Activated T-cell treated with anti-CD3 and anti-CD28 coated beads, Interleukin-2, amount 50 U/mL, for 4 hours (primary cell): ENCODE data around the gene CNTN5. TPM values are rescaled to one million over a fixed set of nuclear protein-coding genes. Genes with fewer than 3 reads are reported as not detected.

ENCODE experiments used
- ATAC-seq, 2 donors: fragments of 200-7000 bp; cut with Tn5 transposase; one replicate each; pipeline ENCODE4 v1.10.0; 2021
- DNase-seq: peaks from one replicate; pipeline ENCODE4 v3.0.0-alpha.2; 2020
- H3K27me3 Mint-ChIP-seq: one replicate; pipeline ENCODE4 v1.8.0; 2021; ENCODE audit warnings: low read depth, mixed read lengths
- H3K36me3 Mint-ChIP-seq: one replicate; pipeline ENCODE4 v1.8.0; 2022; ENCODE audit warnings: mixed read lengths; ENCODE audit not compliant: insufficient read depth
- H3K4me1 Mint-ChIP-seq: one replicate; pipeline ENCODE4 v1.8.0; 2021; ENCODE audit warnings: low read depth, mixed read lengths
- H3K4me3 Mint-ChIP-seq: one replicate; pipeline ENCODE4 v1.8.0; 2021; ENCODE audit warnings: mild to moderate bottlenecking, moderate library complexity, mixed read lengths
- H3K9me3 Mint-ChIP-seq: one replicate; pipeline ENCODE4 v1.8.0; 2021; ENCODE audit warnings: mixed read lengths
- total RNA-seq, 3 donors: library from RNA; stranded (reverse); gene quantifications; one replicate each; pipeline ENCODE4 v1.2.1, GENCODE V29; 2021

CNTN5 gene
- total RNA-seq, 3 donors from 2014 or later: not detected

DNA sequence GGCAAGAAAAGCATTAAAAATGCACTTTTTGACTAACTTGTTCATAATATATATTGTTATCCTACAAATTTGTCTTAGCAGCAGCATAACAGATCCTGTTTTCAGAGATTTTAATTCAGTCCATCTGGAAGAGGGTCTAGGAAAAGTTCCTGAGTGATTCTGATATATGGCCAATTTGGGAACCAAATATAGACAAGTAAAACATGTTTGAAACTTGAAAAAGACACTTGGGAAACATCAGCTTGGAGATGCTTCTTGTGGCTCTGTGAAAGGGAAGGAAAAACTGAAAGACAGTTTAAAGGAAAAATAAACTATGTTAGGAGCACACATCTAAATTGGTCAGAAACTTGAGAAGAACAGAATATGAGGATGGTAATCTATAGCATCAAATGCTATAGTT is 697.5 kb downstream of the CNTN5 start:
- Mint-ChIP-seq H3K36me3 (no peaks in the 10 kb centered on the region), H3K4me1 (no peaks in the 10 kb centered on the region), H3K27me3 (no peaks in the 10 kb centered on the region), H3K9me3 (peaks cover 21% of the 10 kb centered on the region), H3K4me3 (no peak overlapping the region)
- ATAC-seq (no peak), DNase-seq (no peak)

DNA sequence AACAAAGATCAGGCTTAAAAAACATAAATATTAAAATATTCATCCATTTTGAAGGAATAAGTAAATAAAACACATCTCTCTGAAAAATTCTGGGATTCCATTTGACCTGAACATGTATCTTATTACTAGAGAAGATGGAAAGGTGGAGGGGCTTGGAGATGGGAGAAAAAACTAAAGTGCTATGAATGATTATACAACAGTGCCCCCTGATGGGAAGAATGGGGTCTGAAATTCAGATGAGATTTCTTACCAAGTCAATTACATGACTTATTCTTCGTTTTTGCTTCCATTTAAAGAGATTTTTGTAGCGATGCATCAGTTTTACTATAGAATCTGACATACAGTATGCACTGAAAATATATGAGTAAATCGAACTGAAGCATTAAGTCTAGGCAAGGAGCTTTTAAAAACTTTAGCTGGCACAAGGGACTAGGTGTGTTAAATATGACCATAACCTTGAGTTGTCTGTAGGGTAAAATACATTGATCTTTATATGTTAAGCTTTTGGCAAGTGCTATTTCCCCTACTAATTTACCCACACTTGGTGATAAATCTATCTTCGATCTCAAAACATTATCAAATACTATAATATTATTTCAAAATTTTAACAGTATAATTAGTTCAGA is 718.8 kb downstream of the CNTN5 start:
- H3K36me3 Mint-ChIP-seq: no peaks in the 10 kb centered on the region
- no peaks in the 10 kb centered on the region for H3K4me1 Mint-ChIP-seq
- ATAC-seq: no peak
- H3K4me3 Mint-ChIP-seq: no peak overlapping the region
- peaks cover 8% of the 10 kb centered on the region for H3K9me3 Mint-ChIP-seq
- no peak for DNase-seq
- no peaks in the 10 kb centered on the region for H3K27me3 Mint-ChIP-seq

DNA sequence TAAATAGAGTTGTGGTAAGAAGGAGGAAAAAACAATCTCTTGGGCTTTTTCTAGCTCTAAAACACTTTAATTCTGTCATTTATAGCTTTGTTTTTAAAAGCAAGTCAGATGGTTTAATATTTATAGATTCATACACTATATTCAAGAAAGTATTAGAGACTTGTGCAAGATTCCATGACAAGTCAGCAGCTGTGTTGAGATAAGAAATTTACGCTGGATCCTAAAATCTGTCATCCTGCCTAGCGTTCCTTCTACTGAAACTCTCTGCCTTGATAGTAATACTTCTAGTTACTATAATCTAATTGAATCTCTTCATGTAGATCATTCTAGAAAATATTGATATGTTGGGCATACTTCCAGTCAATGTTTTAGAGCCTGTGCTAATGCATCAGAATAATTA is 721.8 kb downstream of the CNTN5 start:
- Mint-ChIP-seq H3K4me3 (no peak overlapping the region), H3K36me3 (no peaks in the 10 kb centered on the region), H3K9me3 (peaks cover 3% of the 10 kb centered on the region), H3K4me1 (no peaks in the 10 kb centered on the region), H3K27me3 (no peaks in the 10 kb centered on the region)
- ATAC-seq (no peak), DNase-seq (no peak)

DNA sequence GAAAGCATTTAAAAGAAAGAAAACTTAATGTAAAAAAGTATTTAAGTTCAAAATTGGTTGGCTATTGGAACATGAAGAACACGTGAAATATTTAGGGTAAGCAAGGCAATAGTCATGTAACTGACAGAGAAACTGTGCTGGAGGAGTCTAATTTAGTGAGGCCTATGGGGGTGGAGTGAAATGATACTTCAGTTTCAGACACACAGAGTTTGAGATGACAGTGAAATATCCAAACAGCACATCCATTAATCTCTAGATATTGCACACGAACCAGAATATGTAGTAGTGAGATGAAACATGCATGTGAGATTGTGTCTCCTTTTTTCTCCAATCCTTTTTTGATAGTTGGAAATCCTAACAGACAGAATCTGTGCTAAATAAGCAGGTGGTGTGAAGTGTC is 739.0 kb downstream of the CNTN5 start:
- Mint-ChIP-seq H3K4me3 (no peak overlapping the region), H3K9me3 (peaks cover 15% of the 10 kb centered on the region), H3K36me3 (no peaks in the 10 kb centered on the region), H3K27me3 (no peaks in the 10 kb centered on the region), H3K4me1 (no peaks in the 10 kb centered on the region)
- DNase-seq (no peak), ATAC-seq (no peak)

DNA sequence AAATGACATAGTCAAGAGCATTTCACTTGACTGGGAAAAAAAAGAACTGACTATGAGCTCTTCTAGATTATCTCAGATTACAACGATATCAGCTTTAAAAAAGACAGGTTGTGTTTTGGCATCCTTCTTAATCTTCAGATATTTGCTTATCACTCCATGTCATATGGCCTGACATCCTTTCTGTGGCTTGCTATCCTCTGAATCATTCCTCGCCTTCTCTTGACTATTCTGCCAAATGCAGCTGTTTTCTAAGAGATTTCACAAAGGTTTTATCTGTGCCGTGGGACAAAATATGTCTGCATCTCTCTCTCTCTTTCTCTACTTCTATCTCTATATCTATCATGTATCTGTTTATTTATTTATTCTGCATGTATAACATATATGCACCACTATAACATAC is 746.1 kb downstream of the CNTN5 start:
- H3K36me3 Mint-ChIP-seq: no peaks in the 10 kb centered on the region
- H3K27me3 Mint-ChIP-seq: no peaks in the 10 kb centered on the region
- no peak for DNase-seq
- H3K4me3 Mint-ChIP-seq: no peak overlapping the region
- ATAC-seq: no peak
- H3K4me1 Mint-ChIP-seq: no peaks in the 10 kb centered on the region
- peaks cover 4% of the 10 kb centered on the region for H3K9me3 Mint-ChIP-seq

DNA sequence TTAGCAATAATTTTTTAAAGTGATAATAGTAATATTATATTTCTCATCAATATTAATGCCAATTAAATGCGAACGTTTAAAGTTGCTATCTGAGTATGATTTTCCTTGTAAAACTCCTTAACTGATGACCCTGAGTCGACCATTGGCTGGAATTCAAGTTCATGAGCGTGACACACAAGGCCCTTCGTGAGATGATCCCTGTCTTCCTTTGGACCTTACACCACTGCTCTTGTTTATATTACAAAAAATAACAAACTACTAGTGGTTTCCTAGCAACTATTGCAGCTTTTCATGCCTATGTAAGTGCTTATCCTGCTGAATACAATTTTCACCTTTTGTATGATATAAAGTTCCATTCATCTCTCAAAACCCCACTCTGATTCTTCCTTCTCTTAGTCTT is 752.9 kb downstream of the CNTN5 start:
- Mint-ChIP-seq H3K9me3 (peaks cover 4% of the 10 kb centered on the region), H3K4me1 (no peaks in the 10 kb centered on the region), H3K27me3 (no peaks in the 10 kb centered on the region), H3K36me3 (no peaks in the 10 kb centered on the region), H3K4me3 (no peak overlapping the region)
- DNase-seq (no peak), ATAC-seq (no peak)

DNA sequence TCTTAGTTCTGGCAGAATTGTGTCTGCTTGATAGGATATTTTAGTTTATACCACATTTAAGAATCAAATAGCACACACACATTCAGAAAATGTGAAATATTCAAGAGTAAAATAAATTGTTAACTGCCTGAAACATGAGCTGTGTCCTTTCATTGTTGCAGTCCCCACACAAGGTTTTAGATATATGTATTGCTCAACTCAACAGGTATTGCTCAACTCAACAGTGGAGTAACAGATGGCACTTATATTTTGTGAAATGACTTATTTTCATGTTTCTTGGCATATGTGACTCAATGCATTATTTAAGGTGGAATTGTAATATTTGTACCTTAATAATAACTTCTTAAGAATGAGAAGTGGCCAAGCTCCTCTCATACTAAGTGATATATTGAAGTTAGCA is 760.3 kb downstream of the CNTN5 start:
- Mint-ChIP-seq H3K4me1 (no peaks in the 10 kb centered on the region), H3K36me3 (no peaks in the 10 kb centered on the region), H3K27me3 (no peaks in the 10 kb centered on the region), H3K4me3 (no peak overlapping the region), H3K9me3 (peaks cover 3% of the 10 kb centered on the region)
- ATAC-seq (no peak), DNase-seq (no peak)

DNA sequence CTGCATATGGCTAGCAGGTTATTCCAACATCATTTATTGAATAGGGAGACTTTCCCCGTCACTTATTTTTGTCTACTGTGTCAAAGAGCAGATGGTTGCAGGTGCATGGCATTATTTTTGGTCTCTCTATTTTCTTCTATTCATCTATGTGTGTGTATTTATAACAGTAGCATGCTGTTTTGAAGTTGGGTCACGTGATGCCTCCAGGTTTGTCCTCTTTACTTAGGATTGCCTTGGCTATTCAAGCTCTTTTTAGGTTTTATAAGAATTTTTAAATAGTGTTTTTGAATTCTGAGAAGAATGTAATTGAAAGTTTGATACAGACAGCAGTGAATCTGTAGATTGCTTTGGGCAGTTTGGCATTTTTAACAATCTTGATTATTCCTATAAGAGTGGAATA is 770.6 kb downstream of the CNTN5 start:
- H3K4me1 Mint-ChIP-seq: no peaks in the 10 kb centered on the region
- DNase-seq (no peak), ATAC-seq (no peak)
- H3K9me3 Mint-ChIP-seq: peaks cover 26% of the 10 kb centered on the region
- H3K27me3 Mint-ChIP-seq: no peaks in the 10 kb centered on the region
- no peak overlapping the region for H3K4me3 Mint-ChIP-seq
- H3K36me3 Mint-ChIP-seq: no peaks in the 10 kb centered on the region

DNA sequence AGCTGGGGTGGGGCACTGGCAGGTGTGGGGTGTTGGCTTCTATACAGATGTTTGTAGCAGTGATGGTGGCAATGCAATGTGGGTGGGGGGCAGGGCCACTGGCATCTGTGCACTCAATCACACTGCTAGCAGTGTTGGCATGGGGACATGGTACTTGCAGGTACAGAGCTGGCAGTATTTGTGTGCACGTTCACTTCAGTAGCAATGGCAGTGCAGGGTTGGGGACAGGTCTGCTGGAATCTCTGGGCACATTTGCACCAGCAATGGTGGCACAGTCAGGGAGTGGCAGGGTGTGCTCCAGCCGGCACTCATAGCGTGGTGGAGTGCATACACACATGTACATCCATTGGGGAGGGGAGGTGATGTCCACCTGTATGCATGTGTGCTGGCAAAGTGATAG is 775.2 kb downstream of the CNTN5 start:
- Mint-ChIP-seq H3K36me3 (no peaks in the 10 kb centered on the region), H3K4me3 (no peak overlapping the region), H3K4me1 (no peaks in the 10 kb centered on the region), H3K9me3 (peaks cover 26% of the 10 kb centered on the region), H3K27me3 (no peaks in the 10 kb centered on the region)
- DNase-seq: no peak
- ATAC-seq: no peak

DNA sequence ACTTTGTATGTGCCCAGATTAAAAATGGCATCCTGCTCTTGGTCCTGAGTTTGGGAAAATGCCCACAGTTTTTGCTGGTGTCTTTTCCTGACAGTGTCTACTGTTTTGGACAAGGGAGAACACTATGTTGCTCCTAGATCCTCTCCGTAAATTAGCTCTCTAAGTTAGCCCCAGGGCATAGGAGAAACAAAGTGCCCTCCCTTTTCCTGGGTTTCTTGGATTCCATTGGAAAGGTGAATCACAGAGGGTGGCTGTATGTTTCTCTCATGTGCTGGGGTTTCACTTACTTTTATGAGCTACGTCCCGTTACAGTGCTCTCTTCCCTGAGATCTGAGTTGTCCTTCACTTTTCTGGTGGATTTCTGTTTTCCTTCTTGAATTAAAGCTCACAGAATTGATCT is 782.8 kb downstream of the CNTN5 start:
- no peaks in the 10 kb centered on the region for H3K27me3 Mint-ChIP-seq
- H3K36me3 Mint-ChIP-seq: no peaks in the 10 kb centered on the region
- peaks cover 12% of the 10 kb centered on the region for H3K9me3 Mint-ChIP-seq
- ATAC-seq (no peak), DNase-seq (no peak)
- no peak overlapping the region for H3K4me3 Mint-ChIP-seq
- no peaks in the 10 kb centered on the region for H3K4me1 Mint-ChIP-seq

DNA sequence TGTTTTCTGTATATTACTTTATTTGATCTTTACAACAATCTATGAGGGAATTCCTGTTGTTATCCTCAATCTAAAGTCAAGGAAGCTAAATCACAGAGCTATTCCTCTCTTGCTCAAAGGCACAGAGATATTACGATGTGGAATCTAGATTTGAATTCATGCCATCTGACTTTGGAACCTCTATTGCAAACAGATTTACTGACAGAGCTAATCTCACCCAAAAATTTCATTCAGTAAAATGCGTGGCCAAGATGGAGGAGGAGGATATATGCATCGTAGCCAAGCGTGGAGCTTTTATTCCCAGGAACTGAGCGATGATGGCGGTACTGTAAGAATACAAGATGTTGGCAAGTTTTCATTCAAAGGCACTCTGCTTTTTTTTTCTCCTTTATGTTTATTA is 791.8 kb downstream of the CNTN5 start:
- ATAC-seq: no peak
- H3K36me3 Mint-ChIP-seq: no peaks in the 10 kb centered on the region
- no peaks in the 10 kb centered on the region for H3K27me3 Mint-ChIP-seq
- H3K4me3 Mint-ChIP-seq: no peak overlapping the region
- H3K4me1 Mint-ChIP-seq: no peaks in the 10 kb centered on the region
- DNase-seq: no peak
- H3K9me3 Mint-ChIP-seq: peaks cover 9% of the 10 kb centered on the region

DNA sequence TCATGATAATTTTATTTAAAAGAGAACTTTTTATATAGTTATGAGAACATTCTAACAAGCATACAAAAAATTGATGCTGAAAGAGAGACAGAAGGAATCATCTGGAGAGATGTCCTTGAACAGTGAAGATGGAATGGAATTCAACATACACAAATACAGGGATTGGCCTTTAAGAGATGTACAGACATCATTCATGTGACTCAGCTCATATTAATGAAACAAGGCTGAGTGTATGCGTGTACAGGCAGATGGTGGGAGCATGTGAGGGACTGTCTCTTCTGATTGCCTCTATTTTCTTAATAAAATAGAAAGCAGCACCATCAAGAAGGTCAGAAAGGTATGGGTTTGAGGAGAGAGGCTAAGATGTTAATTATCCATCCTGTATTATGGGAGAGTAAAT is 793.3 kb downstream of the CNTN5 start:
- no peaks in the 10 kb centered on the region for H3K4me1 Mint-ChIP-seq
- no peak overlapping the region for H3K4me3 Mint-ChIP-seq
- ATAC-seq (no peak), DNase-seq (no peak)
- no peaks in the 10 kb centered on the region for H3K36me3 Mint-ChIP-seq
- H3K9me3 Mint-ChIP-seq: peaks cover 9% of the 10 kb centered on the region
- no peaks in the 10 kb centered on the region for H3K27me3 Mint-ChIP-seq

DNA sequence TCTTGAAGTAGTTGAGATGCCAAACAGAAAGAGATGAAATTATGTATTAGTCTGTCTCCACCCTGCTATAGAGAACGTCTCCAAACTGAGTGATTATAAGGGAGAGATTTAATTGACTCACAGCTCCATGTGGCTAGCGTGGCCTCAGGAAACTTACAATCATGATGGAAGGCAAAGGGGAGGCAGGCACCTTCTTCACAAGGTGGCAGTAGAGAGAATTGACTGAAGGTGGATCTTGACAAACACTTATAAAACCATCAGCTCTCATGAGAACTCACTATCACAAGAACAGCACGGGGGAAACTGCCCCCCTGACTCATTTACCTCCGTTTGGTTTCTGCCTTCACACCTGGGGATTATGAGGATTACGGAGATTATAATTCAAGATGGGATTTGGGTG is 794.0 kb downstream of the CNTN5 start:
- Mint-ChIP-seq H3K9me3 (peaks cover 13% of the 10 kb centered on the region), H3K4me1 (no peaks in the 10 kb centered on the region), H3K27me3 (no peaks in the 10 kb centered on the region), H3K4me3 (no peak overlapping the region), H3K36me3 (no peaks in the 10 kb centered on the region)
- DNase-seq (no peak), ATAC-seq (no peak)

DNA sequence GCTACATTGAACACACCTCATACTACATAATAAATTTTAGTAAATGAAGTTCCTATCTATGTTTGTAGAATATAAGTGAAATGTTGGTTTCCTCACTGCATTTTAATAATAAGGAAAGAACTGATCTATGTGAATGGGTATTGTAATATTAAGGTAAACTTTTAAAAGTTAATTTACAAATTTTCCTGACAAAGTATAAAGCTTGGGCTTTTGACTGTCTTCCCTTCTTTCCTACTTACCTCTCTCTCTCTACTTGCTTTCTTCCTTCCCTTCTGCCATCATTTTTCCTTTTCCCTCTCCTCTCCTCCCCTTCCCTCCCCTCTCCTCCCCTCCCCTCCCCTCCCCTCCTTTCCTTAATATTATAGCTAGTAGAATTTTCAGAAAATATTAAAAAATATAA is 798.2 kb downstream of the CNTN5 start:
- H3K36me3 Mint-ChIP-seq: no peaks in the 10 kb centered on the region
- ATAC-seq (no peak), DNase-seq (no peak)
- no peak overlapping the region for H3K4me3 Mint-ChIP-seq
- H3K4me1 Mint-ChIP-seq: no peaks in the 10 kb centered on the region
- peaks cover 14% of the 10 kb centered on the region for H3K9me3 Mint-ChIP-seq
- no peaks in the 10 kb centered on the region for H3K27me3 Mint-ChIP-seq

DNA sequence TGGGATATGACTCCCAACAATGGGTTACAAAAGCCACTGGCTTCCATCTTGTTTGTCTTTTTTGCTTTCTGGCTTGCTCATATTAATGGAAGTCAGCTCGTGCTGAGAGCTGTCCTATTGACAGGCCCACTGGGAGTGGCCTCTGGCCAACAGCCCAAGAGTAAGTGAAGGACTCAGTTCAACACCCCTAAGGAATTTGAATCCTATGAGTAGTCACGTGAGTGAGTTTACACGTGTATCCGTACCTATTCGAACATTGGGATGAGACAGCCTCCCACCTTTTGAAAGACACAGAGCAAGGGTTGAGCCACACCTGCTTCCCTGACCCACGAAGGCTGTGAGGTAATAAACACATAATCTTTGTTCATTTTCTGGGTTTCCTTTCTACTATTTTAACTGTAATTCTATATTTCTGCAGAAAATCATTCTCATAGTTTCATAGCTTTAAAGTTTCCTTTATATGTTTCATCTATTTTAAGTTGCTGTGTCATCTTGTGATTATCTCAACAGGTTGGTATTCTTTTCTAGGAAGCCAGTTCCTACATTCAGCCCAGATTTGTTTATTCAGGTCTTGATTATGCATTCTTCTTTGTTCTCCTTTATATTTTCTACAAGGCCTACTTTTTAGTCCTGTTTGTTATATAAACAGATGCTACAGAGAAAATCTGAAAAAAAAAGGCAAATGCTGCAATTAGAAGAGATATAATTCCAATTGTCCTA is 802.3 kb downstream of the CNTN5 start:
- DNase-seq: no peak
- ATAC-seq: no peak
- no peaks in the 10 kb centered on the region for H3K4me1 Mint-ChIP-seq
- no peak overlapping the region for H3K4me3 Mint-ChIP-seq
- H3K36me3 Mint-ChIP-seq: no peaks in the 10 kb centered on the region
- H3K27me3 Mint-ChIP-seq: no peaks in the 10 kb centered on the region
- peaks cover 12% of the 10 kb centered on the region for H3K9me3 Mint-ChIP-seq
